ENCODE data around the gene CEPT1. TPM values are rescaled to one million over a fixed set of nuclear protein-coding genes. Genes with fewer than 3 reads are reported as not detected.

Gene CEPT1
- total RNA-seq, 1 experiment from 2014 or later = 33.6 TPM

GRCh38 chr1:111211921-111212320, 71.9 kb downstream of the CEPT1 start:
- no peak overlapping the region for H3K4me2 ChIP-seq
- H3K36me3 ChIP-seq (ENCODE audit: low read depth) = no peaks in the 10 kb centered on the region
- no peaks in the 10 kb centered on the region for H3K79me2 ChIP-seq (ENCODE audit: low read depth)
- intact Hi-C loops (cut with micrococcal nuclease; ENCODE audit: unreplicated experiment) = no loop called here
- CTCF ChIA-PET = no interaction called here
- H3K27ac ChIP-seq = no peak overlapping the region
- POLR2A ChIA-PET (ENCODE audit: unreplicated experiment) = no interaction called here
- no peak for DNase-seq
- H4K20me1 ChIP-seq (ENCODE audit: insufficient read depth) = no peaks in the 10 kb centered on the region
- no peak overlapping the region for H2AFZ ChIP-seq
- no peak overlapping the region for H3K4me3 ChIP-seq
- H3K4me1 ChIP-seq (replicated peaks; ENCODE audit: insufficient read depth) = peaks cover 15% of the 10 kb centered on the region
- no peaks in the 10 kb centered on the region for H3K27me3 ChIP-seq (ENCODE audit: insufficient read depth, low read depth)
- H3F3A ChIP-seq (ENCODE audit: insufficient read depth, low read depth) = 0 out of 2 replicates have a peak, but pooled peaks cover 4% of the 10 kb centered on the region
- no peak for TF ChIP-seq CTCF (conservative IDR thresholded peaks at IDR 0.05)
- no peak for TF ChIP-seq EZH2 (IDR thresholded peaks at IDR 0.05; ENCODE audit: low read depth)
- no TSS peak for BruUV-seq (replicated peaks)
- H3K9me3 ChIP-seq (ENCODE audit: insufficient read depth, low read depth) = no peaks in the 10 kb centered on the region
- H3K9me2 ChIP-seq (ENCODE audit: insufficient read depth) = no peaks in the 10 kb centered on the region

DNA sequence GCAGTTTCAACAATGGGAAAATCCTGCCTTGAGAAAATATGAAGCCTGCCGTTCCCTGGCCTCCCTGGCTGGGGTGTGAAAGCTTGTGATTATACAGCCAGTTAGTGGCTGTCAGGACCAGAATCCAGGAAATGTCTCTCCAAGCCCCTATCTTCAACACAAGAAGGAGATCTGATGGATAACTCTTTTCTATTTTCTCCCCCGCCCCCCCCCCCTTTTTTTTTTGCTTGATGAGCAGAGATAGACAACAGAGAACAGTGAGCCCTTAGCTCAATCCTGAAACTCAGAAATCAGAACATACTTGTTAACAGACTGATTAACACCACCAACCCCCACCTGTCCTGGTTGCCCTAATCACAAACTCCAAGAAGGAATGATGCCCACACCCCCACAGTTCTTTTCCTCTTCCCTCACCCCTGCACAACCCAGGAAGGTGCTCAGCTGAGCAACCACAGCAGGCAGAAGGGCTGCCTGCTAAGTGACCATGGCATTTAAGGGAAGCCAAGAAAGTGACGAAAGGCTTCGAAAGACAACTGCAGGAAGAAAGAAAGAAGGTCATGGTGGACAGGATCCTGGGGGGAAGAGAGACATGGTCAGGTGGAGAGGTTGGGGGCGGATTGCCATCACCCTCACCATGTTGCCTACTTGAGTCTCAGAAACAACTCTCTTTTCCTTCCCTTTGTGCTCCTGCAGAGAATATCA, 72.8 kb downstream of the CEPT1 start:
- CTCF ChIA-PET = no interaction called here
- POLR2A ChIA-PET (ENCODE audit: unreplicated experiment) = no interaction called here

DNA sequence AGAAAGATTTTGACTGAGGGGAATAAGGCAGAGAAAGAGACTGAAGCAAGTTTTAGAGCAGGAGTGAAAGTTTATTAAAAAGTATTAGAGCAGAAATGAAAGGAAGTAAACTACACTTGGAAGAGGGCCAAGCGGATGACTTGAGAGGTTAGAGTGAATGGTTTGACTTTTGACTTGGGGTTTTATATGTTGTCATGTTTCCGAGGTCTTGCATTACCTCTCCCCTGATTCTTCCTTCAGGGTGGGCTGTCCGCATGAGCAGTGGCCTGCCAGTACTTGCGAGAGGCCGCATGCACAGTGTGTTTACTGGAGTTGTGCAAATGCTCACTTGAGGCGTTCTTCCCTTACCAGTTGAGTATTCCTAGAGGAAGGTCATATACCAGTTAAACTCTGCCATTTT, 73.4 kb downstream of the CEPT1 start:
- 0 out of 2 replicates have a peak, but pooled peaks cover under 1% of the 10 kb centered on the region for H3F3A ChIP-seq (ENCODE audit: insufficient read depth, low read depth)
- H4K20me1 ChIP-seq (ENCODE audit: insufficient read depth) = no peaks in the 10 kb centered on the region
- H3K4me1 ChIP-seq (replicated peaks; ENCODE audit: insufficient read depth) = peaks cover 14% of the 10 kb centered on the region
- H3K27ac ChIP-seq = no peak overlapping the region
- no TSS peak for BruUV-seq (replicated peaks)
- no peak overlapping the region for H3K4me3 ChIP-seq
- H3K79me2 ChIP-seq (ENCODE audit: low read depth) = no peaks in the 10 kb centered on the region
- H3K4me2 ChIP-seq = no peak overlapping the region
- intact Hi-C loops (cut with micrococcal nuclease; ENCODE audit: unreplicated experiment) = no loop called here
- H3K36me3 ChIP-seq (ENCODE audit: low read depth) = no peaks in the 10 kb centered on the region
- ChIA-PET POLR2A (ENCODE audit: unreplicated experiment) (no interaction called here), CTCF (no interaction called here)
- no peaks in the 10 kb centered on the region for H3K9me2 ChIP-seq (ENCODE audit: insufficient read depth)
- no peaks in the 10 kb centered on the region for H3K27me3 ChIP-seq (ENCODE audit: insufficient read depth, low read depth)
- H2AFZ ChIP-seq = no peak overlapping the region
- no peak for TF ChIP-seq EZH2 (IDR thresholded peaks at IDR 0.05; ENCODE audit: low read depth)
- no peak for TF ChIP-seq CTCF (conservative IDR thresholded peaks at IDR 0.05)
- no peaks in the 10 kb centered on the region; the same call in 1 of the 2 replicates for H3K9me3 ChIP-seq (ENCODE audit: insufficient read depth, low read depth)
- no peak for DNase-seq

More for the DNA sequence above, 72.8 kb downstream of the CEPT1 start:
- no peaks in the 10 kb centered on the region for H3K9me2 ChIP-seq (ENCODE audit: insufficient read depth)
- 0 out of 2 replicates have a peak, but pooled peaks cover 4% of the 10 kb centered on the region for H3F3A ChIP-seq (ENCODE audit: insufficient read depth, low read depth)
- no TSS peak for BruUV-seq (replicated peaks)
- no peaks in the 10 kb centered on the region for H3K27me3 ChIP-seq (ENCODE audit: insufficient read depth, low read depth)
- no peak overlapping the region for H3K4me2 ChIP-seq
- H3K79me2 ChIP-seq (ENCODE audit: low read depth) = no peaks in the 10 kb centered on the region
- TF ChIP-seq EZH2 (IDR thresholded peaks at IDR 0.05; ENCODE audit: low read depth) (no peak), CTCF (conservative IDR thresholded peaks at IDR 0.05) (no peak)
- H4K20me1 ChIP-seq (ENCODE audit: insufficient read depth) = no peaks in the 10 kb centered on the region
- no peak overlapping the region for H3K27ac ChIP-seq
- H3K4me3 ChIP-seq = no peak overlapping the region
- peaks cover 15% of the 10 kb centered on the region for H3K4me1 ChIP-seq (replicated peaks; ENCODE audit: insufficient read depth)
- no peaks in the 10 kb centered on the region; the same call in 1 of the 2 replicates for H3K9me3 ChIP-seq (ENCODE audit: insufficient read depth, low read depth)
- intact Hi-C loops (cut with micrococcal nuclease; ENCODE audit: unreplicated experiment) = no loop called here
- H2AFZ ChIP-seq = no peak overlapping the region
- DNase-seq = no peak
- H3K36me3 ChIP-seq (ENCODE audit: low read depth) = no peaks in the 10 kb centered on the region
